ENCODE data around the gene ARHGEF26.

The ARHGEF26 gene

GRCh38 chr3:154115332-154115731 is 5.9 kb upstream of the ARHGEF26 start:
- DNase-seq, result no peak

- no peak for DNase-seq
These were observed 1.2 kb upstream of the ARHGEF26 start for GRCh38 chr3:154119951-154120350.

- no peak for DNase-seq
These were observed 736 bp downstream of the ARHGEF26 start for GRCh38 chr3:154121701-154122551.

GRCh38 chr3:154122552-154122911 is 1.3 kb downstream of the ARHGEF26 start:
- DNase-seq, result no peak

GRCh38 chr3:154122912-154123559 is 1.8 kb downstream of the ARHGEF26 start:
- DNase-seq, result no peak

GRCh38 chr3:154123906-154124305 is 2.7 kb downstream of the ARHGEF26 start:
- no peak for DNase-seq

- DNase-seq, result no peak
These were observed 4.3 kb downstream of the ARHGEF26 start for GRCh38 chr3:154125378-154126030.

GRCh38 chr3:154126651-154127050 is 5.5 kb downstream of the ARHGEF26 start:
- DNase-seq, result no peak

- no peak for DNase-seq
These were observed 8.4 kb downstream of the ARHGEF26 start for GRCh38 chr3:154129625-154130024.

GRCh38 chr3:154130540-154130939 is 9.3 kb downstream of the ARHGEF26 start:
- no peak for DNase-seq

- no peak for DNase-seq
These were observed 10.6 kb downstream of the ARHGEF26 start for GRCh38 chr3:154131830-154132229.

- DNase-seq, result no peak
These were observed 11.7 kb downstream of the ARHGEF26 start for GRCh38 chr3:154132777-154133375.

GRCh38 chr3:154135511-154136173 is 14.5 kb downstream of the ARHGEF26 start:
- no peak for DNase-seq

- no peak for DNase-seq
These were observed 15.8 kb downstream of the ARHGEF26 start for GRCh38 chr3:154137036-154137435.

GRCh38 chr3:154139996-154140436 is 18.8 kb downstream of the ARHGEF26 start:
- DNase-seq, result no peak

- DNase-seq, result no peak
These were observed 21.4 kb downstream of the ARHGEF26 start for GRCh38 chr3:154142608-154143007.

- no peak for DNase-seq
These were observed 22.7 kb downstream of the ARHGEF26 start for GRCh38 chr3:154143873-154144272.

GRCh38 chr3:154144825-154145465 is 23.8 kb downstream of the ARHGEF26 start:
- DNase-seq, result no peak

GRCh38 chr3:154148541-154148940 is 27.4 kb downstream of the ARHGEF26 start:
- no peak for DNase-seq

GRCh38 chr3:154149286-154149685 is 28.1 kb downstream of the ARHGEF26 start:
- DNase-seq, result no peak

GRCh38 chr3:154151969-154152368 is 30.8 kb downstream of the ARHGEF26 start:
- DNase-seq, result no peak

- DNase-seq, result no peak
These were observed 31.6 kb downstream of the ARHGEF26 start for GRCh38 chr3:154152741-154153140.

Measured in cerebellar nuclear complex (tissue), 1 donor.